ENCODE results near the gene RBMS3.

GRCh38 chr3:29430558-29430971 is 149.7 kb downstream of the RBMS3 start:
- no peak for TF ChIP-seq CTCF (IDR thresholded peaks at IDR 0.05)
- no peak for TF ChIP-seq POLR2AphosphoS5 (IDR thresholded peaks at IDR 0.05)
